Adipocyte (in vitro differentiated cells): Measurements from ENCODE around the gene ATPAF1.
"Not testable (repeated sequence)": the region's sequence is repeated elsewhere in the genome, so short reads cannot be mapped to it uniquely, and the experiment has no call there.

Experiments used
- DNase-seq: peaks from one replicate; pipeline ENCODE4 v3.0.0-alpha.2; 2015; ENCODE audit warnings: low read depth
- H3K27me3 ChIP-seq: replicated peaks from 2 replicates; pipeline ENCODE4 v1.7.0; 2013; ENCODE audit warnings: mild to moderate bottlenecking, low read length, moderate library complexity; ENCODE audit not compliant: control insufficient read depth, insufficient read depth
- H3K36me3 ChIP-seq: 2 replicates; pipeline ENCODE4 v1.7.0; 2013; ENCODE audit warnings: low read length, mild to moderate bottlenecking, moderate library complexity; ENCODE audit not compliant: control insufficient read depth, insufficient read depth, severe bottlenecking
- H3K4me1 ChIP-seq: 2 replicates; pipeline ENCODE4 v1.7.0; 2013; ENCODE audit warnings: mild to moderate bottlenecking, low read length, moderate library complexity; ENCODE audit not compliant: control insufficient read depth, insufficient read depth
- H3K4me3 ChIP-seq: 2 replicates; pipeline ENCODE4 v1.7.0; 2013; ENCODE audit warnings: mild to moderate bottlenecking, low read length, moderate library complexity
- H3K9ac ChIP-seq: 2 replicates; pipeline ENCODE4 v1.7.0; 2013; ENCODE audit warnings: mild to moderate bottlenecking, low read length, moderate library complexity
- H3K9me3 ChIP-seq: 2 replicates; pipeline ENCODE4 v1.7.0; 2013; ENCODE audit warnings: mild to moderate bottlenecking, low read length, moderate library complexity; ENCODE audit not compliant: control insufficient read depth

Gene ATPAF1

DNA sequence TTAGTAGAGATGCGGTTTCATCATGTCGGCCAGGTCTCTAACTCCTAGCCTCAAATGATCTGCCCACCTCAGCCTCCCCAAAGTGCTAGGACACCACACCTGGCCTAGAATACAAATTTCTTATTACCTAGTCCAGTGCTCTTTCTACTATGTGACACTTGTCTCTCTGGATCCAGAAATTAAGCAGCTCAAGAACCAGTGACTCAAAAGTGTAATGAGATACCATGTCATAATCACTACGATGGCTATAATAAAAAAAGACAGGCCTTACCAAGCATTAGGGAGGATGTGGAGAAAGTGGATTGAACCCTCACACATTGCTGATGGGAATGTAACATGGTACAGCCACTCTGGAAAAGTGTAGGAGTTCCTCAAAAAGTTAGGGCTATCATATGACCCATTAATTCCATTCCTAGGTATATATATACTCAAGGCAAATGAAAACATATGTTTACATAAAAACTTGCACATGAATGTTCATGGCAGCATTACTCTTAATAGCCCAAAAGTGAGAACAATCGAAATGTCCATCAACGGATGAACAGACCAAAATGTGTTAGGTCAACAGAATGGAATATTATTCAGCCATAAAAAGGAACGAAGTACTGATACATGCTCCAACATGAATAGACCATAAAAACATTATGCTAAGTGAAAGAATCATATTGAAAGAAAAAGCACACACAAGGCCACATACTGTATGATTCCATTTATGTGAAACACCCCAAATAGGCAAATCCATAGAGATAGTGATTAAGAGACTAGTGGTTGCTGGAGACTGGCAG is 11.8 kb upstream of the ATPAF1 start:
- H3K27me3 ChIP-seq = no peaks in the 10 kb centered on the region
- H3K4me3 ChIP-seq = no peak overlapping the region
- DNase-seq = no peak
- H3K9me3 ChIP-seq = no peaks in the 10 kb centered on the region
- no peak overlapping the region for H3K9ac ChIP-seq
- no peaks in the 10 kb centered on the region for H3K4me1 ChIP-seq
- peaks cover 92% of the 10 kb centered on the region for H3K36me3 ChIP-seq

DNA sequence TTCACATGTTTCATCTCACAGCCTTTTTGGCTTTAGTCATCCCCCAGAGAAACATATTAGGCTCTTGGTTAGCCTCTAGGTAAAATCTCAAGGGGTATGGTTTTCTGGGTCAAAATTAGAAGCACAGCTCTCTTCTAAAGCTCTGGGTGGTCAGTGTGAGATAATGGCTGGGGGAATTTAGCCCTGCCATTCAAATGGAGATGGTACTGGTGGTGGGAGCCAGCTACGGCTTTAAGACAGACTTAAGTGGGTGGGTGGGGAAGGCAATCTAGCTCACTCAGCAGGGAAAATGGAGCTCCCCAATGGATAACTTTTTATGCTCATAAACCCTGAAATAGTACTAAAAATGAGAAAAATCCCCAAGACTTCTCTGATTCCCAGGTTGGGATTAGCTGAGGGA is 9.2 kb upstream of the ATPAF1 start:
- Histone ChIP-seq H3K4me3 (no peak overlapping the region), H3K9me3 (no peaks in the 10 kb centered on the region), H3K4me1 (no peaks in the 10 kb centered on the region), H3K36me3 (peaks cover 84% of the 10 kb centered on the region), H3K27me3 (no peaks in the 10 kb centered on the region), H3K9ac (no peak overlapping the region)
- DNase-seq = no peak

DNA sequence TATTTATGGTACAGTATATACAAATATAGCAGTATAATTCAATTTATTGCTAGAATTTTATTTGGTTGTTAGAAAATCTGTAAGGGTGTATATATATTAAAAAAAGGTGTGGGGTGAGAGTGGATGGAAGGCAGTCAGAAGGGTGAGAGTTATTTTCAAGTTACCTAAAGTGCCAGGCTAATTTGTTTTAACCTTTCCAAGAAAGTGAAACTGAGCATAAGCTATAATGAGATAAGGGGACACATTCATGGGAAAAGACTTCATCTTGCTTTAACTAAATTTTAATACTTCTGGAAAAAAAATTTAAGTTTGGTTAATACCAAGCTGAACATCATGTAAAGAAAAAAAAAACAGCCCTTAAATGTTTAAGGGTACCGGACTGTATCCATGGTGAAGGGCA is 8.4 kb upstream of the ATPAF1 start:
- DNase-seq = no peak
- Histone ChIP-seq H3K36me3 (peaks cover 76% of the 10 kb centered on the region), H3K27me3 (no peaks in the 10 kb centered on the region), H3K4me1 (no peaks in the 10 kb centered on the region), H3K9ac (no peak overlapping the region), H3K9me3 (no peaks in the 10 kb centered on the region), H3K4me3 (no peak overlapping the region)

DNA sequence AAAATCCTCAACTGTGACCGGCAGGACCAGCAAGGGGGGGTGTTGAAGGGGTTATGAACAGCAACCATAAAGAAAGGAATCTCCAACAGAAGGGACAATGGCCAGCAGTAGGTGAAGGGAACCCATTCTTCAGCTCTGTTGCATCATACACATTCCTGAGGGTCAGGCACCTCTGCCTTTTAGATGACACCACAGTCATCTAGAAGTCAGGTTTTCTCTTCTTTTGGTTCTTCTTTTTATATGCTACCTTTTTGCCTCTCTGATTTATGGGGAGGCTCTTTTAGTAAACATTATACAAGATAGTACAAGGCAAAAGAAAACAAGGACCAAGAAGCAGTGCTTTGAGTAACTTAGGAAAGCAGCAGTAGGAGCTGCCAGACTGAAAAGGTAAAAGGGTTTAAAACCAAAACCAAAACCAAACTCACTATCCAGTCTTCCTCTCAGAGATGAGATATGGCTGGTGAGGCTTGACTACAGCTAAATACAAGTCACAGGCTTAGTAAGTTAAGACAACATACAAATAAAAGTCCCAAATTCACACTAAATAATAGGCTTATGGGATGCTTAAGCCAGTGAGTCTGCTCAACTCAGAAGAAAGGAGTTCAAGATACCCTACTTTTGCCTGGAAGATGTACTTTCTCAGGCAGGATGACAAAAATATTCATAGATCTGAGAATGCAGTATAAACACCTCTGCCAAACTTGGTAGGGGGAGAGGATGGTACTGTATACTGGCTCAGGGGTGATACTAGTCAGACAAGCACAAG is 7.6 kb upstream of the ATPAF1 start:
- no peak for DNase-seq
- H3K27me3 ChIP-seq = no peaks in the 10 kb centered on the region
- no peaks in the 10 kb centered on the region for H3K9me3 ChIP-seq
- H3K4me1 ChIP-seq = no peaks in the 10 kb centered on the region
- no peak overlapping the region for H3K9ac ChIP-seq
- H3K4me3 ChIP-seq = no peak overlapping the region
- peaks cover 68% of the 10 kb centered on the region for H3K36me3 ChIP-seq

DNA sequence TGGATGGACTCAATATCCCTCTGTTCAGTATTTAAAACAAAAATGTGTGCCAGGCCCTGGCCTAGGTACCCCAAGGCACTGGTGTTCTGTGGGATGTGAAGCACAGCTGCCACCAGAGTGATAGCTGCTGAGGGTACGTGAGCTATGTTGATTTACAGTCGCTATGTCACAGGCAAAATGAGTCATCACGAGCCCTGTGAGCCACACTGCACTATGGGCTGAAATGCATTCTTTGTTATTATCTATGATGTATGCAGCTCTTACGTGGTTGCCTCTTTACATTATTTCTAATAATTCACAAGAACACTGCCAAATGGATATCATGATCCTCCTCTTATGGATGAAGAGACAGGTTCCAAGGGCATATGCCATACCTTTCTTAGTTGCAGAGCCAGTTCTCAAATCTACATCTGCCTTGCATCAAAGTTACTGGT is 5.6 kb upstream of the ATPAF1 start:
- no peaks in the 10 kb centered on the region for H3K27me3 ChIP-seq
- H3K9ac ChIP-seq = no peak overlapping the region
- H3K9me3 ChIP-seq = no peaks in the 10 kb centered on the region
- no peaks in the 10 kb centered on the region for H3K4me1 ChIP-seq
- H3K4me3 ChIP-seq = no peak overlapping the region
- DNase-seq = peak; percentile 34
- H3K36me3 ChIP-seq = peaks cover 52% of the 10 kb centered on the region

DNA sequence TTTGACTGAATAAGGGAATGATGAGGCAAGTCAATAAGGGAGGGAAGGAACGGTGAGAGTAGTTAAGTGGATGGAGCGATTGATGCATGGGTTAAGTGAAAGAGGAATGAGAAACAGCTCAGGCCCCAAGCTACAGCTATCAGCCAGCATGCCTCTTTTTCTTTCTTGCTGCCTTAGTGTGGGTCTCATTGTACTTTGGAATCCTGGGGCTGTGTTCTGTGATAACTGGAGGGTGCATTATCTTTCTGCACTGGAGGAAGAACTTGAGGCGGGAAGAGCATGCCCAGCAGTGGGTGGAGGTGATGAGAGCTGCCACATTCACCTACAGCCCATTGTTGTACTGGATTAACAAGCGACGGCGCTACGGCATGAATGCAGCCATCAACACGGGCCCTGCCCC is 4.5 kb upstream of the ATPAF1 start:
- Histone ChIP-seq H3K9me3 (no peaks in the 10 kb centered on the region), H3K4me3 (no peak overlapping the region), H3K27me3 (no peaks in the 10 kb centered on the region), H3K9ac (no peak overlapping the region), H3K36me3 (peaks cover 44% of the 10 kb centered on the region), H3K4me1 (peaks cover 4% of the 10 kb centered on the region)
- DNase-seq = no peak

DNA sequence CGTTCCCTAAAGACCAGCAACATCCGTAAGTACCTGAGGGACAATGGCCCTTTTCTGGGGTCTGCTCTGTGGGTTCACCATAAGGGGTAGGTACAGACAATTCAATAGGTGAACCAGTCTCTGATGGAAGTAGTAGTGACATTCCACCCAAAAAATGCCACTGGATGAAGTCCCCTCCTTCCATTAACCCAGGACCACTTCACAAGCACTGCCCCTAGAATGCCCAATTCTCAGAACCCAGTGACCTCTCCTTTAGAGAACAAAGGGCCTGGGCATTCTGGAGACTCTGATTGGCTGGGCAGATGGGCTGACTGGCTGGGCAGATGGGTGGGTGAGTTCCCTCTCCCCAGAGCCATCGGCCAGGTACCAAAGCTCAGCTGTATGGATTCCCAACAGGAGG is 3.4 kb upstream of the ATPAF1 start, which contains the start of gene TEX38:
TSS of gene TEX38 (plus strand) at position 301 of the 400 bp plus-strand sequence. CDS start at position 382, 81 bp downstream.
- H3K27me3 ChIP-seq = no peaks in the 10 kb centered on the region
- no peak for DNase-seq
- H3K4me3 ChIP-seq = no peak within 1 kb of the TSS
- no peaks in the 10 kb centered on the region for H3K9me3 ChIP-seq
- peaks cover 33% of the 10 kb centered on the region for H3K36me3 ChIP-seq
- H3K4me1 ChIP-seq = peaks cover 12% of the 10 kb centered on the region
- no peak within 1 kb of the TSS for H3K9ac ChIP-seq

DNA sequence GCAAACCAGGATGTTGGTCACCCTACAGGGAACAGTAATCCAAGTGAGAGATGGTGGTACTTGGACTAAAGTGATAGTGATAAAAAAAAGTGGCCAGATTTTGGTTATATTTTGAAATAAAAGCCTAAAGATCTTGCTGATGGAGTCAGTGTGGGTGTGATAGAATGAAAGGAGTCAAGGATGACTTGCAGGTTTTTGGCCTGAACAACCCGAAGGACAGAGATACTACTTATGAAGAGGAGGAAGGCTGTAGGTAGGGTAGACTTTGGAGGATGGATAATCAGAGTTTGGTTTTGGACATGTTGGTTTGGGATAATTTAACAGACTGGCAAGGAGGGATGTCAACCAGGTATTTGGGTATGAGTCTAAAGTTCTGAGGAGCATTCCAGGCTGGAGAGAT is 2.0 kb upstream of the ATPAF1 start:
- Histone ChIP-seq H3K9ac (no peak overlapping the region), H3K9me3 (no peaks in the 10 kb centered on the region), H3K4me1 (peaks cover 12% of the 10 kb centered on the region), H3K4me3 (no peak overlapping the region), H3K36me3 (peaks cover 19% of the 10 kb centered on the region), H3K27me3 (no peaks in the 10 kb centered on the region)
- no peak for DNase-seq

DNA sequence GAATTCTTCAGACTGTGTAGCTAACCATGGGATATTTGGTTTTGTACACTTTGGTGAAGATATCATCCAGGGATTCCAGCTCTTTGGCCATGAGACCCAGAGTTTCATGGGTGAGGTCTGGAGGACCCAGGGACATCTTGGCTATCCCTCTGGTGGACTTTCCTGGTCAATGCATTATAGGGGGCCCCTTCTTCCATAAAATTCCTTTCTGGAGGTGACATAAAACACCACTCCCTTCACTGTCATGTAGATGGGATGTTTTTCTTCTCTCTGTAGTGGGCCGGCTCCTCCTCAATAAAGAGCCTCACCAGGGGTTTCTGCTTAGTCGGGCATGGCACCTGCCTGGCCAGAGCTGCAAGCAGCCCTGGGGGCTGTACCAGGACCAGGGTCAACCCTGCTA is 2.2 kb downstream of the ATPAF1 start:
- Histone ChIP-seq H3K36me3 (peaks cover 14% of the 10 kb centered on the region), H3K27me3 (no peaks in the 10 kb centered on the region), H3K4me1 (peaks cover 12% of the 10 kb centered on the region), H3K4me3 (no peak overlapping the region), H3K9me3 (no peaks in the 10 kb centered on the region), H3K9ac (no peak overlapping the region)
- DNase-seq = no peak

DNA sequence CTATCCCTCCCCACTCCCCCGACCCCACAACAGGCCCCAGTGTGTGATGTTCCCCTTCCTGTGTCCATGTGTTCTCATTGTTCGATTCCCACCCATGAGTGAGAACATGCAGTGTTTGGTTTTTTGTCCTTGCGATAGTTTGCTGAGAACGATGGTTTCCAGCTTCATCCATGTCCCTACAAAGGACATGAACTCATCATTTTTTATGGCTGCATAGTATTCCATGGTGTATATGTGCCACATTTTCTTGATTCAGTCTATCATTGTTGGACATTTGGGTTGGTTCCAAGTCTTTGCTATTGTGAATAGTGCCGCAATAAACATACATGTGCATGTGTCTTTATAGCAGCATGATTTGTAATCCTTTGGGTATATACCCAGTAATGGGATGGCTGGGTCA is 5.2 kb downstream of the ATPAF1 start:
- not testable (repeated sequence) for H3K27me3 ChIP-seq, DNase-seq, H3K9ac ChIP-seq, H3K9me3 ChIP-seq, H3K4me3 ChIP-seq, H3K4me1 ChIP-seq
- H3K36me3 ChIP-seq = peaks cover 22% of the 10 kb centered on the region

DNA sequence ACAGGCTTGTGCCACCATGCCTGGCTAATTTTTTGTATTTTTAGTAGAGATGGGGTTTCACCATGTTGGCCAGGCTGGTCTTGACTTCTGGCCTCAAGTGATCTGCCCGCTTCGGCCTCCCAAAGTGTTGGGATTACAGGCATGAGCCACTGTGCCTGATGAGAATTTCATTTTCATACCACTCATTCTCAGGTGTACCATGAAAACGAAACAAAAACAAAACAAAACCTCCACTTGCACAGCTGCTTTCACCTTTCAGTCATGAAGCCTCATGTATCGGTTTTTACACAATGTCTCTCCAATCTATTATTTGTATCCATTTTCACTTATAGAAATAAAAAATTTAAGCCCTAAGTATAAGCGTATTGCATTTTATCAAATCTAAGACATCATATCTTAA is 8.0 kb downstream of the ATPAF1 start:
- H3K9ac ChIP-seq, H3K4me3 ChIP-seq, H3K9me3 ChIP-seq, H3K4me1 ChIP-seq, H3K27me3 ChIP-seq, DNase-seq: not testable (repeated sequence)
- peaks cover 43% of the 10 kb centered on the region for H3K36me3 ChIP-seq
